ENCODE results near the gene HSPA1A. TPM values are rescaled to one million over a fixed set of nuclear protein-coding genes. Genes with fewer than 3 reads are reported as not detected.

The HSPA1A gene
- total RNA-seq, 4 donors from 2014 or later, result 158 to 362 (median 223) TPM

- DNase-seq, result no peak
- peaks cover 11 to 45% (median 15%) of the 10 kb centered on the region in 3 donors for H3K36me3 ChIP-seq
- no peaks in the 10 kb centered on the region for H3K27me3 ChIP-seq
- no peaks in the 10 kb centered on the region for H3K9me3 ChIP-seq
- H3K27ac ChIP-seq, result no peak overlapping the region
- intact Hi-C loops (cut with DNase I), result no loop called here
- 86 to 97% methylated on average over 8 of the region's 8 CpGs for WGBS, 2 donors
- no peak for TF ChIP-seq POLR2A (IDR thresholded peaks at IDR 0.05)
- TF ChIP-seq, protein P1, sequence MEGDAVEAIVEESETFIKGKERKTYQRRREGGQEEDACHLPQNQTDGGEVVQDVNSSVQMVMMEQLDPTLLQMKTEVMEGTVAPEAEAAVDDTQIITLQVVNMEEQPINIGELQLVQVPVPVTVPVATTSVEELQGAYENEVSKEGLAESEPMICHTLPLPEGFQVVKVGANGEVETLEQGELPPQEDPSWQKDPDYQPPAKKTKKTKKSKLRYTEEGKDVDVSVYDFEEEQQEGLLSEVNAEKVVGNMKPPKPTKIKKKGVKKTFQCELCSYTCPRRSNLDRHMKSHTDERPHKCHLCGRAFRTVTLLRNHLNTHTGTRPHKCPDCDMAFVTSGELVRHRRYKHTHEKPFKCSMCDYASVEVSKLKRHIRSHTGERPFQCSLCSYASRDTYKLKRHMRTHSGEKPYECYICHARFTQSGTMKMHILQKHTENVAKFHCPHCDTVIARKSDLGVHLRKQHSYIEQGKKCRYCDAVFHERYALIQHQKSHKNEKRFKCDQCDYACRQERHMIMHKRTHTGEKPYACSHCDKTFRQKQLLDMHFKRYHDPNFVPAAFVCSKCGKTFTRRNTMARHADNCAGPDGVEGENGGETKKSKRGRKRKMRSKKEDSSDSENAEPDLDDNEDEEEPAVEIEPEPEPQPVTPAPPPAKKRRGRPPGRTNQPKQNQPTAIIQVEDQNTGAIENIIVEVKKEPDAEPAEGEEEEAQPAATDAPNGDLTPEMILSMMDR (IDR thresholded peaks at IDR 0.05), result no peak
- H3K4me1 ChIP-seq, result peaks cover 6 to 25% (median 13%) of the 10 kb centered on the region in 3 donors
- no peak overlapping the region for H3K4me3 ChIP-seq
Measured at GRCh38 chr6:31858707-31859106, 43.4 kb downstream of the HSPA1A start.

GRCh38 chr6:31859923-31860322 lies 44.6 kb downstream of the HSPA1A start:
- TF ChIP-seq POLR2A (IDR thresholded peaks at IDR 0.05), result no peak
- TF ChIP-seq, protein P1 (IDR thresholded peaks at IDR 0.05), result no peak
- Histone ChIP-seq H3K36me3 (peaks cover 11 to 45% (median 15%) of the 10 kb centered on the region in 3 donors), H3K27ac (no peak overlapping the region), H3K4me3 (no peak overlapping the region), H3K9me3 (no peaks in the 10 kb centered on the region), H3K27me3 (no peaks in the 10 kb centered on the region), H3K4me1 (peaks cover 7 to 34% (median 19%) of the 10 kb centered on the region in 3 donors)
- 80 to 90% methylated on average over 2 to 7 of the region's 11 CpGs for WGBS, 2 donors
- intact Hi-C loops (cut with DNase I), result no loop called here
- DNase-seq, result no peak

- Histone ChIP-seq H3K4me3 (no peak overlapping the region), H3K27me3 (no peaks in the 10 kb centered on the region), H3K27ac (no peak overlapping the region), H3K36me3 (peaks cover 11 to 45% (median 15%) of the 10 kb centered on the region in 3 donors), H3K4me1 (peaks cover 7 to 34% (median 19%) of the 10 kb centered on the region in 3 donors), H3K9me3 (no peaks in the 10 kb centered on the region)
- 93% methylated on average over 8 to 13 of the region's 13 CpGs for WGBS, 2 donors
- TF ChIP-seq POLR2A (IDR thresholded peaks at IDR 0.05), result no peak
- TF ChIP-seq, protein P1 (IDR thresholded peaks at IDR 0.05), result no peak
- intact Hi-C loops (cut with DNase I), result no loop called here
- DNase-seq, result no peak
Measured at GRCh38 chr6:31860349-31860748, 45.0 kb downstream of the HSPA1A start.

- H3K4me3 ChIP-seq, result no peak overlapping the region
- no peaks in the 10 kb centered on the region for H3K9me3 ChIP-seq
- H3K36me3 ChIP-seq, result peaks cover 11 to 45% (median 15%) of the 10 kb centered on the region in 3 donors
- H3K27me3 ChIP-seq, result no peaks in the 10 kb centered on the region
- H3K27ac ChIP-seq, result no peak overlapping the region
- peaks cover 7 to 34% (median 19%) of the 10 kb centered on the region in 3 donors for H3K4me1 ChIP-seq
- intact Hi-C loops (cut with DNase I), result no loop called here
- TF ChIP-seq, protein P1 (IDR thresholded peaks at IDR 0.05), result no peak
- TF ChIP-seq POLR2A (IDR thresholded peaks at IDR 0.05), result no peak
- no peak for DNase-seq
- 87 to 94% methylated on average over 4 to 5 of the region's 7 CpGs for WGBS, 2 donors
Measured at GRCh38 chr6:31861150-31861549, 45.8 kb downstream of the HSPA1A start.

DNA sequence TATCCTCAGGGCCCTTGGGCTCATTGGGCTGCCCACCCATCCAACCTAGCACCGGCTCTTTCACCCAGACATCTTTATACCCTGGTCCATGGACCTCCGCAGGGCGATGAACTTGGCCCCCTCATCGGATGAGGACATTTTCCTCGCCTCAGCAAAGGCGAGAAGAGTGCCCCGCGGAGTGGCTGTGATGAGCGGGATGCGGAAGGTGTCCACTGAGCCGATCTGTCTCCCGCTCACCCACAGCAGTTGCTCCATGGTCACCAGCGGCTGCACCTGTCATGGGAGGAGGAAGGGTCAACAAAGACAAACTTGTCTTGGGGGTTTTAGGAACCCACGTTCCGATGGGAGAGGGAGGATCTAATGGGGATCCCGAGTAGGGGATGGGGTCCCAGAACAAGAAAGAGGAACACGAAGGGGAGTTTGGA lies 46.6 kb downstream of the HSPA1A start:
- Histone ChIP-seq H3K4me1 (peaks cover 7 to 34% (median 19%) of the 10 kb centered on the region in 3 donors), H3K4me3 (peak overlapping the region; percentile 54 to 95 (median 77)), H3K27ac (peak overlapping the region in 3 of 4 donors; percentile 77 to 92 (median 92)), H3K36me3 (peaks cover 11 to 45% (median 15%) of the 10 kb centered on the region in 3 donors), H3K9me3 (no peaks in the 10 kb centered on the region), H3K27me3 (no peaks in the 10 kb centered on the region)
- DNase-seq, result no peak
- whole genome bisulfite sequencing, 2 donors, result 28 to 30% methylated on average over 6 to 12 of the region's 17 CpGs
- TF ChIP-seq, protein P1 (IDR thresholded peaks at IDR 0.05), result no peak
- no peak for TF ChIP-seq POLR2A (IDR thresholded peaks at IDR 0.05)
- intact Hi-C loops (cut with DNase I), result no loop called here

Data from esophagus squamous epithelium (tissue), 5 donors.